DOHH2 (cell line): ENCODE measurements around the gene ATP5MC2.

Source experiments
- CTCF ChIP-seq: fragments of 200-600 bp; sonication (generic); IDR thresholded peaks from one replicate; pipeline ENCODE4 v1.5.1; 2014; ENCODE audit warnings: antibody characterized with exemption, mild to moderate bottlenecking, low read depth, low read length; ENCODE audit not compliant: poor library complexity, severe bottlenecking
- EZH2phosphoT487 ChIP-seq: fragments of 200-600 bp; sonication (generic); IDR thresholded peaks from 2 replicates; pipeline ENCODE4 v1.6.1; 2017; ENCODE audit warnings: borderline replicate concordance, mild to moderate bottlenecking, antibody characterized with exemption, low read length, moderate library complexity, mixed read lengths

GRCh38 chr12:53616950-53617349 lies 58.9 kb downstream of the ATP5MC2 start:
- no peak for TF ChIP-seq CTCF
- no peak for TF ChIP-seq EZH2phosphoT487
